Parathyroid adenoma (tissue), 2 donors: ENCODE results near the gene BIK.

Experiments used
- H2AFZ ChIP-seq: fragments of 300-600 bp; sonication (generic); one replicate; pipeline ENCODE4 v1.7.0; 2017; ENCODE audit warnings: antibody characterized with exemption, mild to moderate bottlenecking
- H3K27ac ChIP-seq: fragments of 300-600 bp; sonication (generic); one replicate; pipeline ENCODE4 v1.7.0; 2017
- H3K27me3 ChIP-seq: fragments of 300-600 bp; sonication (generic); one replicate; pipeline ENCODE4 v1.7.0; 2017; ENCODE audit warnings: low read length; ENCODE audit not compliant: control insufficient read depth, insufficient read depth
- H3K36me3 ChIP-seq: fragments of 300-600 bp; sonication (generic); one replicate; pipeline ENCODE4 v1.7.0; 2017; ENCODE audit warnings: low read length; ENCODE audit not compliant: control insufficient read depth, insufficient read depth
- H3K4me1 ChIP-seq: fragments of 300-600 bp; sonication (generic); one replicate; pipeline ENCODE4 v1.7.0; 2017; ENCODE audit warnings: control low read depth
- H3K4me2 ChIP-seq: fragments of 300-600 bp; sonication (generic); one replicate; pipeline ENCODE4 v1.7.0; 2017; ENCODE audit warnings: low read length
- H3K4me3 ChIP-seq: fragments of 300-600 bp; sonication (generic); one replicate; pipeline ENCODE4 v1.7.0; 2017; ENCODE audit warnings: low read depth, low read length
- H3K79me2 ChIP-seq: fragments of 300-600 bp; sonication (generic); one replicate; pipeline ENCODE4 v1.7.0; 2017; ENCODE audit warnings: control low read depth
- H3K9ac ChIP-seq: fragments of 300-600 bp; sonication (generic); one replicate; pipeline ENCODE4 v1.7.0; 2017; ENCODE audit warnings: mild to moderate bottlenecking
- H3K9me3 ChIP-seq: fragments of 300-600 bp; sonication (generic); one replicate; pipeline ENCODE4 v1.7.0; 2017; ENCODE audit warnings: low read length; ENCODE audit not compliant: control insufficient read depth
- TF ChIP-seq, protein P1 (sequence below): fragments of 300-600 bp; sonication (generic); IDR thresholded peaks from one replicate; pipeline ENCODE4 v1.7.0; 2017; ENCODE audit warnings: antibody characterized with exemption, mild to moderate bottlenecking
- donor health status: primary hyperparathyroidism.

Gene BIK

DNA sequence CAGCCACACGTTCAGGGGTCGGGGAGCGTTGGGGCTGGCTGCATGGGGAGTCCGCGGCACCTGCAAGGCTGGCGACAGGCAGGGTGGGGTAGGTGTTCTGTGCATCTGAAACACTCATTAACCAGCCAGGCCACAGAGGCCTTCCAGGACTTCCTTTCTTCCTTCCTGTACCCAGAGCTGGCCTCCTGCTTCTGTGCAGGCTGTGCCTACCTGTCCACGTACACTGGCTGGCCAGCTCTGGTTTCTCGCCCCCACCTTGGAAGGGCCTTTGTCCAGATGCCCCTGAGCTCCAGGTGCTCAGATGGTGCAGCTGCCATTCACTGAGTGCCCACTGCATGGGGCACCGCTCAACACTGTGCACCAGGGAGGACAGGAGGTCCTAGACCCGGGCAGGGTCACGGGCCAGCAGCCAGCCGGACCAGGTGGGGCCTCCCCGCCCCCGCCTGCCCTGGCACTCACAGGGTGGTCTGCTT, 60.5 kb downstream of the BIK start:
- no peak overlapping the region for H3K4me2 ChIP-seq
- no peaks in the 10 kb centered on the region for H3K79me2 ChIP-seq
- H3K9ac ChIP-seq = no peak overlapping the region
- no peaks in the 10 kb centered on the region for H3K36me3 ChIP-seq
- H3K4me1 ChIP-seq = no peaks in the 10 kb centered on the region
- TF ChIP-seq, protein P1, sequence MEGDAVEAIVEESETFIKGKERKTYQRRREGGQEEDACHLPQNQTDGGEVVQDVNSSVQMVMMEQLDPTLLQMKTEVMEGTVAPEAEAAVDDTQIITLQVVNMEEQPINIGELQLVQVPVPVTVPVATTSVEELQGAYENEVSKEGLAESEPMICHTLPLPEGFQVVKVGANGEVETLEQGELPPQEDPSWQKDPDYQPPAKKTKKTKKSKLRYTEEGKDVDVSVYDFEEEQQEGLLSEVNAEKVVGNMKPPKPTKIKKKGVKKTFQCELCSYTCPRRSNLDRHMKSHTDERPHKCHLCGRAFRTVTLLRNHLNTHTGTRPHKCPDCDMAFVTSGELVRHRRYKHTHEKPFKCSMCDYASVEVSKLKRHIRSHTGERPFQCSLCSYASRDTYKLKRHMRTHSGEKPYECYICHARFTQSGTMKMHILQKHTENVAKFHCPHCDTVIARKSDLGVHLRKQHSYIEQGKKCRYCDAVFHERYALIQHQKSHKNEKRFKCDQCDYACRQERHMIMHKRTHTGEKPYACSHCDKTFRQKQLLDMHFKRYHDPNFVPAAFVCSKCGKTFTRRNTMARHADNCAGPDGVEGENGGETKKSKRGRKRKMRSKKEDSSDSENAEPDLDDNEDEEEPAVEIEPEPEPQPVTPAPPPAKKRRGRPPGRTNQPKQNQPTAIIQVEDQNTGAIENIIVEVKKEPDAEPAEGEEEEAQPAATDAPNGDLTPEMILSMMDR = no peak
- H3K27me3 ChIP-seq = no peaks in the 10 kb centered on the region
- H2AFZ ChIP-seq = no peak overlapping the region
- no peaks in the 10 kb centered on the region for H3K9me3 ChIP-seq
- H3K4me3 ChIP-seq = no peak overlapping the region
- H3K27ac ChIP-seq = no peak overlapping the region

DNA sequence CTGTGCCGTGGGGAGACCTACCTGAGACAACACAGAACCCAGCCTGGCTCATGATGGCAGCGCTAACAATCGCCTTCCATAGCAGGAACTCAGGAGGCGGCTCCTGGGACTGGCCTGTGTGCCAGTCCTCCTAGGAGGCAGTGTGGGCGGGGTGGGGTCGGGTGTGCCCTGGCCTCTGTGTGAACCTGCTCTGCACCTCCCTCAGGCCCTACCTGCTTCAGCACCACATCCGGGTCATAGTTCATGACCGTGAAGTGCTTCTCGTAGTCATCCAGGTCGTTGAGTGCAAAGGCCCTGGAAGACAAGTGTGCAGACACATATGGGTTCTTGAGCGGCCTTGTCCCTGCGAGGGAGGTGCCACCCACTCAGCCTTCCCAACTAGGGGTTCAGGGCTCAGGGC, 61.1 kb downstream of the BIK start:
- no peak overlapping the region for H3K4me2 ChIP-seq
- H3K27ac ChIP-seq = no peak overlapping the region
- no peak overlapping the region for H3K9ac ChIP-seq
- H3K27me3 ChIP-seq = no peaks in the 10 kb centered on the region
- H3K4me1 ChIP-seq = no peaks in the 10 kb centered on the region
- no peak overlapping the region for H3K4me3 ChIP-seq
- no peaks in the 10 kb centered on the region for H3K36me3 ChIP-seq
- H3K79me2 ChIP-seq = no peaks in the 10 kb centered on the region
- no peaks in the 10 kb centered on the region for H3K9me3 ChIP-seq
- H2AFZ ChIP-seq = no peak overlapping the region
- TF ChIP-seq, protein P1 = no peak

DNA sequence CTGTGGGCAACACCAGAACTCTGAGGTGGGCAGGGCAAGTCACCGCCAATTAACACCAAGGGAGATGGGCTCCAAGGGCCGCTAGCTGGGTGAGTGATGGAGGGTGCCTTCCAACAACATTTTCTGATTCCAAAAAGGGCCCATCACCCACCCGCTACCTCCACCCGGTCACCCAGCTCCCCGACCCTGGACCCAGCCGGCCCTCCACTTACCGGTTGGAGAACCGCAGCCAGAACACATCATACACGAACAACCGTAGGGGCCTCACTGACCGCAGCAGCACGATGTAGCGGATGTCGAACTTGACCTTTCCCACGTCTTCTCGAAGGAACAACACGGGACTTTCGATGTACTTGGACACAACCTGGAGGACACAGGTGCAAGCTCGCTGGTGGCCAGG, 61.6 kb downstream of the BIK start:
- no peaks in the 10 kb centered on the region for H3K4me1 ChIP-seq
- no peak overlapping the region for H3K27ac ChIP-seq
- H3K9me3 ChIP-seq = no peaks in the 10 kb centered on the region
- H3K79me2 ChIP-seq = no peaks in the 10 kb centered on the region
- TF ChIP-seq, protein P1 = no peak
- no peak overlapping the region for H3K9ac ChIP-seq
- no peak overlapping the region for H3K4me3 ChIP-seq
- no peaks in the 10 kb centered on the region for H3K36me3 ChIP-seq
- no peaks in the 10 kb centered on the region for H3K27me3 ChIP-seq
- H2AFZ ChIP-seq = no peak overlapping the region
- no peak overlapping the region for H3K4me2 ChIP-seq

DNA sequence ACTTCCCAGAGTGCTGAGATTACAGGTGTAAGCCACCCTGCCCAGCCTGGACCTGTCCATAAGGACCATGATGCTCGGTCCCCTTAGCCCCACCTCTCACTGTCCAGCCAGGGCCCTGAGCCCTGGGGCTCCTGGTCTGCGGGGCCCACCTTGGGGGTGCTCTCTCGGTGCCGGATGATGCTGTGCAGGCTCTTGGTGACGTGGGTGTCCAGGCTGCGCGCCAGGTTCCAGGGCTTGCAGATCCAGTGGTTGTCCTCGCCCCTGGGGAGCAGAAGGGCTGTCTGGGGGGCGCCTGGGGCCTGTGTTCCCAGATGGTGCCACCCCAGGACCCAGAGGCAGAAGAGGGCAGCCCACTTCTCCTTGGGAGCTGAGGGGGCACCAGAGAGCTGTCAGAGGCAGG, 63.0 kb downstream of the BIK start:
- Histone ChIP-seq H3K4me1 (no peaks in the 10 kb centered on the region), H3K4me2 (no peak overlapping the region), H3K27me3 (no peaks in the 10 kb centered on the region), H3K9ac (no peak overlapping the region), H3K4me3 (no peak overlapping the region), H3K9me3 (no peaks in the 10 kb centered on the region), H2AFZ (no peak overlapping the region), H3K27ac (no peak overlapping the region), H3K36me3 (no peaks in the 10 kb centered on the region), H3K79me2 (no peaks in the 10 kb centered on the region)
- TF ChIP-seq, protein P1 = no peak

DNA sequence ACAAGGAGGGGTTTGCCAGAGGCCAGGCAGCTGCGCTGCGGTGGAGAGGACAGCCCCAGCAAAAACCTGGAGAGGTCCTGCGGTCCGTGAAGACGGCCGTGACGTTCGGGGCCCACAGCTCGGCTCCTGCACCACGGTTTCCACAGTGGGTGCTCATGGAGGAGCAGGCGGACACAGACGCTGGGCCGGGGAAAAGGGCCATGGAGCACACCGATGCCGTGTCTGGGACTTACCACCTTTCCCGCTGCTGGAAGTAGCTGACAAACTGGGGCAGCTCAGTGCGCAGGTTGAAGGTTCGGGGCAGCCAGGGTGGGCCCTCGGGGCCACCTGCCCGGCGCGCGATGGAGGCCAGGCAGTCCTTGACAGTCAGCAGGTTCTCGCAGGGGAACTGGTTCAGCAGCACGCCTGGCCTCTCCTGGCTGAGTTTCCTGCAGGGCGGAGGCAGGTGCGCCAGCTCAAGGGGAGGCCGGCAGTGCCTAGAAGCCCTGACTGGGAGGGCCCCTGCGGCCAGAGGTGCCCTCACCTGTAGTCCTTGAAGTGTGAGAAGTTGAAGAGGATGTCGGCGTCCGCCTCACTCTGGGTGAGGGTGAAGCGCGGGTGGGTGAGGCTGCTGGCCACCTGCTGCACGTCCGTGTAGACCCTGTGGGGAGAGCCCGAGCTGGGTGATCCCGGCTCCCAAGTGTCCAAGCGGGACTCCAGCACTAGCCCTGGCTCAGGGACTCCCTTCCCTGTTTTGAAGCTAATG, 63.6 kb downstream of the BIK start:
- H3K9me3 ChIP-seq = no peaks in the 10 kb centered on the region
- H3K27me3 ChIP-seq = no peaks in the 10 kb centered on the region
- H3K4me3 ChIP-seq = no peak overlapping the region
- no peak overlapping the region for H3K4me2 ChIP-seq
- H3K79me2 ChIP-seq = no peaks in the 10 kb centered on the region
- H3K36me3 ChIP-seq = no peaks in the 10 kb centered on the region
- TF ChIP-seq, protein P1 = no peak
- H3K27ac ChIP-seq = no peak overlapping the region
- no peaks in the 10 kb centered on the region for H3K4me1 ChIP-seq
- H3K9ac ChIP-seq = no peak overlapping the region
- H2AFZ ChIP-seq = no peak overlapping the region
